HepG2 (cell line): ENCODE results near the gene SERTAD3. TPM values are rescaled to one million over a fixed set of nuclear protein-coding genes. Genes with fewer than 3 reads are reported as not detected.

Experiments used
- ARNT2 ChIP-seq: sonication (generic); formaldehyde crosslinking; IDR thresholded peaks from 2 replicates; pipeline ENCODE4 v1.8.0; 2022; ENCODE audit warnings: mild to moderate bottlenecking, low read depth, missing genetic modification reagents, moderate library complexity
- ATF7 ChIP-seq, 2 experiments: fragments of 450-650 bp in 1 of 2; sonication (generic) in 1 of 2; formaldehyde crosslinking in 1 of 2; IDR thresholded peaks; 2 replicates each; pipeline versions ENCODE4 v1.4.0 to v1.6.1; 2016 to 2020; ENCODE audit warnings: antibody characterized with exemption in 1 of 2, mild to moderate bottlenecking in 1 of 2, missing genetic modification reagents in 1 of 2
- CTCF ChIP-seq: sonication (generic); formaldehyde crosslinking; IDR thresholded peaks from 2 replicates; pipeline ENCODE4 v1.5.0; 2020; ENCODE audit warnings: mild to moderate bottlenecking, missing genetic modification reagents, moderate library complexity
- FOXK2 ChIP-seq: fragments of 450-650 bp; IDR thresholded peaks from 2 replicates; pipeline ENCODE4 v1.6.1; 2016
- KLF15 ChIP-seq: sonication (generic); formaldehyde crosslinking; IDR thresholded peaks from 2 replicates; pipeline ENCODE4 v1.8.1; 2023; ENCODE audit warnings: borderline replicate concordance, mild to moderate bottlenecking, inconsistent platforms, missing genetic modification reagents, mixed read lengths
- NAIF1 ChIP-seq: sonication (generic); formaldehyde crosslinking; IDR thresholded peaks from 2 replicates; pipeline ENCODE4 v1.5.0; 2020; ENCODE audit warnings: mild to moderate bottlenecking, missing genetic modification reagents, borderline replicate concordance
- NR3C1 ChIP-seq: sonication (generic); formaldehyde crosslinking; IDR thresholded peaks from 2 replicates; pipeline ENCODE4 v1.4.0; 2020; ENCODE audit warnings: missing genetic modification reagents
- RAD21 ChIP-seq: fragments of 450-650 bp; formaldehyde crosslinking; IDR thresholded peaks from 2 replicates; pipeline ENCODE4 v1.5.0; 2020; ENCODE audit warnings: mild to moderate bottlenecking
- SMYD3 ChIP-seq: sonication (generic); formaldehyde crosslinking; IDR thresholded peaks from 2 replicates; pipeline ENCODE4 v1.8.1; 2023; ENCODE audit warnings: mild to moderate bottlenecking, missing genetic modification reagents
- TEAD3 ChIP-seq: optimal IDR thresholded peaks from 2 replicates; pipeline ENCODE3; 2016; ENCODE audit warnings: borderline replicate concordance
- U2AF1 ChIP-seq: fragments of 200-400 bp; formaldehyde crosslinking; optimal IDR thresholded peaks from 2 replicates; pipeline ENCODE3; 2017; ENCODE audit warnings: mild to moderate bottlenecking, low read depth, low read length
- USF2 ChIP-seq, 2 experiments: sonication (generic) in 1 of 2; formaldehyde crosslinking in 1 of 2; IDR thresholded peaks; 2 replicates each; pipeline versions ENCODE4 v1.5.1 to v1.6.1; 2011 to 2020; ENCODE audit warnings: borderline replicate concordance in 1 of 2, low read depth in 1 of 2, low read length in 1 of 2, mild to moderate bottlenecking in 1 of 2, missing genetic modification reagents in 1 of 2, moderate library complexity in 1 of 2
- ZBTB42 ChIP-seq: sonication (generic); formaldehyde crosslinking; IDR thresholded peaks from 2 replicates; pipeline ENCODE4 v1.5.0; 2020; ENCODE audit warnings: mild to moderate bottlenecking, missing genetic modification reagents
- ZFAT ChIP-seq: sonication (generic); formaldehyde crosslinking; conservative IDR thresholded peaks from 2 replicates; pipeline ENCODE4 v1.8.1; 2023; ENCODE audit warnings: missing genetic modification reagents, inconsistent platforms
- ZFP62 ChIP-seq: sonication (generic); formaldehyde crosslinking; IDR thresholded peaks from 2 replicates; pipeline ENCODE4 v1.4.0; 2020; ENCODE audit warnings: missing genetic modification reagents
- ZNF12 ChIP-seq: sonication (generic); formaldehyde crosslinking; IDR thresholded peaks from 2 replicates; pipeline ENCODE4 v1.5.0; 2020; ENCODE audit warnings: missing genetic modification reagents
- ZNF136 ChIP-seq: sonication (generic); formaldehyde crosslinking; IDR thresholded peaks from 2 replicates; pipeline ENCODE4 v1.8.1; 2022; ENCODE audit warnings: low read depth, mild to moderate bottlenecking, moderate library complexity, missing genetic modification reagents
- ZNF33B ChIP-seq: sonication (generic); formaldehyde crosslinking; IDR thresholded peaks from 2 replicates; pipeline ENCODE4 v1.5.1; 2020; ENCODE audit warnings: mild to moderate bottlenecking, missing genetic modification reagents
- ZNF431 ChIP-seq: sonication (generic); formaldehyde crosslinking; IDR thresholded peaks from 2 replicates; pipeline ENCODE4 v1.9.0; 2022; ENCODE audit warnings: missing genetic modification reagents, low read depth, mild to moderate bottlenecking, borderline replicate concordance
- ZNF614 ChIP-seq: IDR thresholded peaks from 2 replicates; pipeline ENCODE4 v1.6.1; 2018; ENCODE audit warnings: missing biosample characterization, missing genetic modification reagents, inconsistent platforms, borderline replicate concordance
- ZNF782 ChIP-seq: sonication (generic); formaldehyde crosslinking; IDR thresholded peaks from 2 replicates; pipeline ENCODE4 v1.4.0; 2020; ENCODE audit warnings: missing genetic modification reagents, mild to moderate bottlenecking, borderline replicate concordance
- ZNF839 ChIP-seq: sonication (generic); formaldehyde crosslinking; IDR thresholded peaks from 2 replicates; pipeline ENCODE4 v1.4.0; 2020; ENCODE audit warnings: missing genetic modification reagents, mild to moderate bottlenecking, borderline replicate concordance
- ZNF841 ChIP-seq: sonication (generic); formaldehyde crosslinking; IDR thresholded peaks from 2 replicates; pipeline ENCODE4 v1.8.1; 2023; ENCODE audit warnings: missing genetic modification reagents, borderline replicate concordance
- polyA plus RNA-seq, 8 experiments: library from polyadenylated mRNA; depleted of rRNA in 3 of 8; stranded (reverse) in 7 of 8; unstranded in 1 of 8; fragments of >200 nt; fragmentation: Illumina TruSeq in 4 of 8; extraction: Trizol in 4 of 8; gene quantifications; 2 replicates each; pipeline versions ENCODE4 v1.2.1 to v1.2.3, GENCODE V29; 2011 to 2016; ENCODE audit warnings: low read depth in 4 of 8, missing spikeins in 1 of 8, mixed read lengths in 1 of 8; ENCODE audit not compliant: insufficient read depth in 1 of 8
- total RNA-seq, 5 experiments: library from RNA; depleted of rRNA; stranded (reverse); fragments of >200 nt; fragmentation: Illumina TruSeq; extraction: Trizol; gene quantifications; 2 replicates each; pipeline ENCODE4 v1.2.3, GENCODE V29; 2016; ENCODE audit warnings: low read depth in 1 of 5
- TF ChIP-seq, protein P1 (sequence below): IDR thresholded peaks from 2 replicates; pipeline ENCODE4 v1.6.1; 2018; ENCODE audit warnings: missing genetic modification reagents, mild to moderate bottlenecking, missing compliant biosample characterization

SERTAD3 gene
- total and polyA plus RNA-seq, 2 of the 13 experiments (the other 11 are each of a cell fraction or from before 2014, with no cell fraction given), result 9.6 to 16.9 TPM

DNA sequence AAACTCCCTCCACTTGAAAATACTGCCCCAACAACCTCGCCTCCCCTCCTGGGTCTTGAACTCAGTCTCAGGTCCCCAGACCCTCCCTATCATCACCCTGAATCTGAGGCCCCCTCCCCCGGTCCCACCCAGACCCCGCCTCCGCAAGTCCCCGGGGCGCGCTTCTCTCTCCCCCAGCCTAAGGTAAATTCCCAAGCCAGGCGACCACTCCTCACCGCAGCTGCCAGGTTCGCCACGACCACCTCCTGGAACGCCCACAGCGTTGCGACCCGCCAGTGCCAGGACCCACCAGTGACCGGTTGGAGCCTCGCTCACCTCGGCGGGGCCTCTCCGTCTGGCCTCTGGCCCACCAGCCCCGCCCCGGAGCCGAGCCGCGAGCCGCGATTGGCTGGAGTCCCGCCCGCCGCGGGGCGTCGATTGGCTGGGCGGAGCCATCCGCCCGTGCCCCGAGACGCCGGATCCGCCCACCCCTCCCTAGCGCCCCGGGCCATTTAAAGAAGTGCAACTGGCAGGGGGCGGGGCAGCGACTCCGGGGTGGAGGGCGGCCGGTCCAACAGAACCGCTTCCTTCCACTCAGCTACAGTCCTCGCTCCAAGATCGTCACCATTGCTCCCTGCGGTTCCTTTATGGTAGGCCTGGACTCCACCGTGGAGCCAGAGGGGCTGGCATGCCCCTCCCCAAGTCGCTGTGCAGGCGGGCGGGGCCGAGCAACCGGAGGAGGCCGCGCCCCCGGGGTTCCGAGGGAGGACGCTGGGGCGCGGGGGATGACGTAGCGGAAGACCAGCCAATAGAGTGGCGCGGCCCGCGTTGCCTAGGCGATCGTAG lies at the start of gene SERTAD3 (continued):
- no peak for TF ChIP-seq CTCF
- no peak for TF ChIP-seq USF2 (IDR thresholded peaks at IDR 0.05; ENCODE audit: low read depth, low read length)
- no peak; the same call in 1 of the 2 replicates for TF ChIP-seq USF2 (CRISPR knock-in tag; IDR thresholded peaks at IDR 0.05; ENCODE audit: borderline replicate concordance)
- no peak for TF ChIP-seq NAIF1 (CRISPR knock-in tag)
- no peak for TF ChIP-seq ZNF841
- TF ChIP-seq SMYD3 (CRISPR knock-in tag), result peak; percentile 51; the same call in 1 of the 2 replicates
- 0 out of 2 replicates have a peak, but pooled peaks have one; percentile 20 for TF ChIP-seq ZNF839
- TF ChIP-seq ZFAT, result no peak
- TF ChIP-seq ZFP62, result no peak
- peak; percentile 43; the same call in 1 of the 2 replicates for TF ChIP-seq ZNF431 (CRISPR knock-in tag)
- TF ChIP-seq, protein P1, sequence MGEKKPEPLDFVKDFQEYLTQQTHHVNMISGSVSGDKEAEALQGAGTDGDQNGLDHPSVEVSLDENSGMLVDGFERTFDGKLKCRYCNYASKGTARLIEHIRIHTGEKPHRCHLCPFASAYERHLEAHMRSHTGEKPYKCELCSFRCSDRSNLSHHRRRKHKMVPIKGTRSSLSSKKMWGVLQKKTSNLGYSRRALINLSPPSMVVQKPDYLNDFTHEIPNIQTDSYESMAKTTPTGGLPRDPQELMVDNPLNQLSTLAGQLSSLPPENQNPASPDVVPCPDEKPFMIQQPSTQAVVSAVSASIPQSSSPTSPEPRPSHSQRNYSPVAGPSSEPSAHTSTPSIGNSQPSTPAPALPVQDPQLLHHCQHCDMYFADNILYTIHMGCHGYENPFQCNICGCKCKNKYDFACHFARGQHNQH, result 0 out of 2 replicates have a peak, but pooled peaks have one; percentile 27
- no peak for TF ChIP-seq FOXK2
- TF ChIP-seq ZNF33B (CRISPR knock-in tag), result 0 out of 2 replicates have a peak, but pooled peaks have one; percentile 64
- peak; percentile 18 for TF ChIP-seq TEAD3
- TF ChIP-seq ZBTB42, result no peak
- no peak for TF ChIP-seq U2AF1
- TF ChIP-seq ARNT2 (CRISPR knock-in tag), result no peak; the same call in 1 of the 2 replicates
- TF ChIP-seq ZNF136 (CRISPR knock-in tag), result peak; percentile 86; the same call in 1 of the 2 replicates
- no peak for TF ChIP-seq ZNF12 (CRISPR knock-in tag)
- TF ChIP-seq ZNF782 (CRISPR knock-in tag), result 0 out of 2 replicates have a peak, but pooled peaks have one; percentile 47
- no peak for TF ChIP-seq KLF15 (CRISPR knock-in tag)
- no peak for TF ChIP-seq ZNF614 (CRISPR knock-in tag)
- peak; percentile 31; the same call in 1 of the 2 replicates for TF ChIP-seq RAD21 (CRISPR knock-in tag)
- TF ChIP-seq NR3C1 (CRISPR knock-in tag), result no peak
- no peak for TF ChIP-seq ATF7 (IDR thresholded peaks at IDR 0.05)
- 0 out of 2 replicates have a peak, but pooled peaks have one; percentile 14 for TF ChIP-seq ATF7 (CRISPR knock-in tag; IDR thresholded peaks at IDR 0.05)
